Transverse colon (tissue), 4 donors: ENCODE measurements around the gene COL4A1. TPM values are rescaled to one million over a fixed set of nuclear protein-coding genes. Genes with fewer than 3 reads are reported as not detected.

ENCODE experiments used
- DNase-seq: peaks from one replicate; pipeline ENCODE4 v3.0.0-alpha.2; 2019
- H3K27ac ChIP-seq, 4 donors: fragments of 200-600 bp; sonication (generic); 2 replicates each; pipeline ENCODE4 v1.5.1; 2016 to 2018; ENCODE audit warnings: inconsistent platforms in 4 of 4
- H3K27me3 ChIP-seq: fragments of 200-600 bp; sonication (generic); 2 replicates; pipeline ENCODE4 v1.5.1; 2017; ENCODE audit warnings: inconsistent platforms
- H3K36me3 ChIP-seq, 4 donors: fragments of 200-600 bp; sonication (generic); 2 replicates each; pipeline ENCODE4 v1.5.1; 2017 to 2019; ENCODE audit warnings: inconsistent platforms in 4 of 4
- H3K4me1 ChIP-seq, 4 donors: fragments of 200-600 bp; sonication (generic); 2 replicates each; pipeline ENCODE4 v1.5.1; 2017 to 2020; ENCODE audit warnings: inconsistent platforms in 4 of 4
- H3K4me3 ChIP-seq, 4 donors: fragments of 200-600 bp; sonication (generic); 1 replicate in 1 of 4; 2 replicates in 3 of 4; pipeline versions ENCODE4 v1.5.1 to v1.6.1; 2017 to 2019; ENCODE audit warnings: inconsistent platforms in 4 of 4
- H3K9me3 ChIP-seq, 2 donors: fragments of 200-600 bp; sonication (generic); 2 replicates each; pipeline ENCODE4 v1.5.1; 2017 to 2019; ENCODE audit warnings: inconsistent platforms in 2 of 2
- CTCF ChIP-seq, 5 experiments: fragments of 200-600 bp in 3 of 5; fragments of 450-650 bp in 2 of 5; sonication (generic) in 3 of 5; IDR thresholded peaks; 1 replicate in 2 of 5; 2 replicates in 3 of 5; pipeline ENCODE4 v1.5.1; 2016 to 2017; ENCODE audit warnings: antibody characterized with exemption in 5 of 5, inconsistent platforms in 3 of 5, mild to moderate bottlenecking in 2 of 5, moderate library complexity in 1 of 5
- EP300 ChIP-seq: sonication (generic); formaldehyde crosslinking; IDR thresholded peaks from one replicate; pipeline ENCODE4 v1.6.1; 2017; ENCODE audit warnings: antibody characterized with exemption, low read depth
- POLR2A ChIP-seq: fragments of 450-650 bp; IDR thresholded peaks from one replicate; pipeline ENCODE4 v1.6.1; 2016; ENCODE audit warnings: antibody characterized with exemption, mild to moderate bottlenecking, moderate library complexity
- POLR2AphosphoS5 ChIP-seq, 3 donors: sonication (generic); formaldehyde crosslinking; IDR thresholded peaks; one replicate each; pipeline ENCODE4 v1.6.1; 2016; ENCODE audit warnings: antibody characterized with exemption in 3 of 3
- WGBS, 2 donors: methylation state at CpG; one replicate each; pipeline ENCODE4 v1.1.5; 2018; ENCODE audit warnings: low coverage in 1 of 2; 5-methylcytosine and 5-hydroxymethylcytosine counted together
- in situ Hi-C, 4 donors: fragments of 200-750 bp; cut with MboI; loops; one replicate each; pipeline versions ENCODE4 v1.15.0 to v1.15.1; 2017; ENCODE audit warnings: low sequenced_read_pairs in 3 of 4, low pct_ligation_motif_present in 1 of 4, low pct_unique_long_range_greater_than_20kb in 1 of 4
- intact Hi-C: fragments of 100-400 bp; cut with DNase I; formaldehyde crosslinking; loops from one replicate; pipeline ENCODE4 v1.15.1; 2023; ENCODE audit warnings: low total_unique reads
- total RNA-seq, 4 donors: library from RNA; depleted of rRNA; stranded (reverse); fragments of >200 nt; gene quantifications; one replicate each; pipeline ENCODE4 v1.1.0, GENCODE V29; 2016

Gene COL4A1
- total RNA-seq, 4 donors from 2014 or later, result 46.4 to 180 (median 99.2) TPM

DNA sequence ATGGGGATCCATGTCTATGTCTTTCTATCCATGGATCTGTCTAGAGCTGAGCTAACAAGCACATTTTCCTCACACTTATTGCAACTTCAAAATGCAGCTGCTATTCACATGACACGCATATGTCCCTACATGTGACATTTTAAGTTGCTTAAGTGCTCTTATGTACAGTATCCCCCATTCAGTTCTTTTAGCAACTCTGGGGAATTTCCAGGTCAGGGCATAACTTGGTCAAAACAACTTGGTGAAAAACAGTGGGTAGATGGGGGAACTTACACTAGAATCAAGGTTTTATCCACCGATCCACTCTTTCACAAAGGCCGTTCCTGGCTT lies 73.0 kb downstream of the COL4A1 start:
- 0 to 81% methylated on average over 1 to 3 of the region's 3 CpGs for WGBS, 2 donors
- in situ Hi-C loops (loop anchor here in 2 of 4 donors (10.0 to 25.0 kb wide), 2 partner anchors 171 to 178 kb away; no protein-coding TSS in a partner anchor), intact Hi-C loops (no loop called here)
- DNase-seq, result no peak
- Histone ChIP-seq H3K36me3 (no peaks in the 10 kb centered on the region), H3K4me3 (no peak overlapping the region), H3K27me3 (no peaks in the 10 kb centered on the region), H3K9me3 (no peaks in the 10 kb centered on the region), H3K27ac (peak overlapping the region; percentile 58 to 75 (median 68)), H3K4me1 (peaks cover 8 to 37% (median 22%) of the 10 kb centered on the region in 4 donors)
- TF ChIP-seq POLR2A (no peak), POLR2AphosphoS5 (IDR thresholded peaks at IDR 0.05) (no peak), EP300 (no peak), CTCF (IDR thresholded peaks at IDR 0.05) (no peak)

- no peak for DNase-seq
- no peaks in the 10 kb centered on the region for H3K36me3 ChIP-seq
- H3K27ac ChIP-seq, result peak overlapping the region; percentile 58 to 75 (median 68)
- no peak overlapping the region for H3K4me3 ChIP-seq
- intact Hi-C loops, result no loop called here
- WGBS, 2 donors, result 70% methylated on average over 13 to 20 of the region's 20 CpGs
- TF ChIP-seq CTCF (IDR thresholded peaks at IDR 0.05), result no peak
- peak; percentile 42 to 63 (median 43) for TF ChIP-seq POLR2AphosphoS5 (IDR thresholded peaks at IDR 0.05)
- peaks cover 8 to 32% (median 20%) of the 10 kb centered on the region in 4 donors for H3K4me1 ChIP-seq
- H3K9me3 ChIP-seq, result no peaks in the 10 kb centered on the region
- in situ Hi-C loops, result loop anchor here in 2 of 4 donors (10.0 to 25.0 kb wide), 2 partner anchors 171 to 179 kb away; no protein-coding TSS in a partner anchor
- H3K27me3 ChIP-seq, result no peaks in the 10 kb centered on the region
Observed at GRCh38 chr13:110233181-110233950, 73.6 kb downstream of the COL4A1 start.

DNA sequence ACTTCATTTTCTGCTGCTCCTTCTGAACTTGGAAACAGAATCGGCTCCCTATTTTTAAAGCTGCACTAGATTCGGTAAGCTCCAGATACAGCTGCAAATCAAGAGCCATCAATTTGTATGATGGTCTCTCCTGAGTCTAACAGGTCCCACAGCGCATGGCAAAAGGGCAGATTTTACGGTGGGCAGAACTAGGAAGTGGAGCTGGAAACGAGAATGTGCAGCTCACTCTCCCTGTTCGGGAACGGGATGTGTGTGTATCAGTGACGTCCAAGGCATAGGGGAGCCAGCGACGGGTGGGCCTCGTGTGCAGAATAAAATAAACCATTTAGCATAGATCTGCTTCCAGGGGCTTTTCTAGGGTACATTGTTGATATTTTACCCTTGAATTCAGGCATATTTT lies 74.2 kb downstream of the COL4A1 start:
- in situ Hi-C loops (loop anchor here in 2 of 4 donors (10.0 to 25.0 kb wide), 2 partner anchors 172 to 180 kb away; no protein-coding TSS in a partner anchor), intact Hi-C loops (no loop called here)
- WGBS, 2 donors, result 59 to 72% methylated on average over 11 of the region's 11 CpGs
- H3K9me3 ChIP-seq, result no peaks in the 10 kb centered on the region
- H3K27ac ChIP-seq, result peak overlapping the region; percentile 58 to 75 (median 68)
- no peaks in the 10 kb centered on the region for H3K27me3 ChIP-seq
- no peak for DNase-seq
- no peak overlapping the region for H3K4me3 ChIP-seq
- no peaks in the 10 kb centered on the region for H3K36me3 ChIP-seq
- peaks cover 5 to 28% (median 17%) of the 10 kb centered on the region in 4 donors for H3K4me1 ChIP-seq
- TF ChIP-seq EP300 (no peak), CTCF (IDR thresholded peaks at IDR 0.05) (no peak), POLR2AphosphoS5 (IDR thresholded peaks at IDR 0.05) (no peak)

DNA sequence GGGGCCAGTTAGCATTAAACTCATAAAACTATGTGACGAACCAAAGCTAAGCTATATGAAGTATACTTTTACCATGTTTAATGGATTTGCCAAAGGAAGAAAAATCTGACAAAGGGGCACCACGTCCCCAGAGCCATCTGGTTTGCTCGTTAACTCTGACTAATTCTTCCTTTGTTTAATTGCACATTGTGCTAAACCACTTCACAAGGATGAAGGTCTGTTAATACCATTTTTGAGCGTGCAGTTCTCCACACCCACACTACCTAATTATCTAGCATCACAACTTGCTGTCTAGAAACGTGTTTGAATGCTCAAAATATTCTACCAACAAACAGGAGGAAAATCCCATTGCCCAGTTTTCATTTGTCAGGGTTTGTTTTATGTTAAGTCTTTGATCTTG lies 74.8 kb downstream of the COL4A1 start:
- Histone ChIP-seq H3K4me3 (no peak overlapping the region), H3K27ac (peak overlapping the region; percentile 58 to 75 (median 68)), H3K36me3 (no peaks in the 10 kb centered on the region), H3K9me3 (no peaks in the 10 kb centered on the region), H3K4me1 (peaks cover 5 to 25% (median 15%) of the 10 kb centered on the region in 4 donors), H3K27me3 (no peaks in the 10 kb centered on the region)
- in situ Hi-C loops, result loop anchor here in 2 of 4 donors (10.0 to 25.0 kb wide), 2 partner anchors 173 to 180 kb away; no protein-coding TSS in a partner anchor
- TF ChIP-seq POLR2AphosphoS5 (IDR thresholded peaks at IDR 0.05) (no peak), EP300 (no peak), POLR2A (no peak), CTCF (IDR thresholded peaks at IDR 0.05) (no peak)
- 63 to 81% methylated on average over 4 to 5 of the region's 5 CpGs for WGBS, 2 donors
- DNase-seq, result no peak
- intact Hi-C loops, result no loop called here
